ENCODE measurements around the gene TMEM127. TPM values are rescaled to one million over a fixed set of nuclear protein-coding genes. Genes with fewer than 3 reads are reported as not detected.

The TMEM127 gene
- total RNA-seq, 1 donor from 2014 or later, result 54.9 TPM

DNA sequence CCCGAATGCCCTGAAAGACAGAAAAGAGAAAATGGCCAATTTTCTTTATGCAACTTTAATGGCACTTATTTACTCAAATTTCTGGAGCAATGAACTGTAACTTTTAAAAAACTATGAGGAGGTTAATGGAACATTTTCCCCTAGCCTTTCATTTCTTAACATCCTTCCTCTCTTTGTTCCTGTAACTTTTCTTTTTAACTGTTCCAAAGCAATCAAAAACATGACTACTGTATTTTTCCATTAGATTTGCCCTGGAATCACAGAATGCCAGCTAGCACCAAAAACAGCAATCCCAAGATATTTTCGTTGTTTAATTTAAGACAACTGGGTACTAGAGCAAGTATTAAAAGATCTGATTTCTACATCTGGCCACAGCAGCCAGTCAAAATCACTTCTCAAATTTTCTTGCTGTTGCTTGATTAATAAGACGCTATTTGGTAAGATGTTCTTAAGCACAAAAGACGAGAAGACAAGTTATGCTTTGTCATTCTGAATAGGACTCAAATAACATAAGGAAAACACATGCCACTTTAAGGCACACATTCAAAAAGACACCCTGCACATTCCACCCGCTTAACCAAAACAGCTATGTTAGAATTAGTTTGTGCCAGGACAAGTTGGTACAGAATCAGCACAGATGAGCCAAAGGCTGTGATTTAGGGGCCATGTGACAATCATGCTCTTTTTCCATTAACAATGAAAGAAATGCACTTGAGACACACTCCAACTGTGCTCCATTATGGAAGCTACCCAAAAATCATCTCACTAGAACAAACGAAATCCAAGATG is 60.8 kb downstream of the TMEM127 start:
- DNase-seq (ENCODE audit: low read depth), result no peak
- TF ChIP-seq, protein P1, sequence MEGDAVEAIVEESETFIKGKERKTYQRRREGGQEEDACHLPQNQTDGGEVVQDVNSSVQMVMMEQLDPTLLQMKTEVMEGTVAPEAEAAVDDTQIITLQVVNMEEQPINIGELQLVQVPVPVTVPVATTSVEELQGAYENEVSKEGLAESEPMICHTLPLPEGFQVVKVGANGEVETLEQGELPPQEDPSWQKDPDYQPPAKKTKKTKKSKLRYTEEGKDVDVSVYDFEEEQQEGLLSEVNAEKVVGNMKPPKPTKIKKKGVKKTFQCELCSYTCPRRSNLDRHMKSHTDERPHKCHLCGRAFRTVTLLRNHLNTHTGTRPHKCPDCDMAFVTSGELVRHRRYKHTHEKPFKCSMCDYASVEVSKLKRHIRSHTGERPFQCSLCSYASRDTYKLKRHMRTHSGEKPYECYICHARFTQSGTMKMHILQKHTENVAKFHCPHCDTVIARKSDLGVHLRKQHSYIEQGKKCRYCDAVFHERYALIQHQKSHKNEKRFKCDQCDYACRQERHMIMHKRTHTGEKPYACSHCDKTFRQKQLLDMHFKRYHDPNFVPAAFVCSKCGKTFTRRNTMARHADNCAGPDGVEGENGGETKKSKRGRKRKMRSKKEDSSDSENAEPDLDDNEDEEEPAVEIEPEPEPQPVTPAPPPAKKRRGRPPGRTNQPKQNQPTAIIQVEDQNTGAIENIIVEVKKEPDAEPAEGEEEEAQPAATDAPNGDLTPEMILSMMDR (IDR thresholded peaks at IDR 0.05; ENCODE audit: insufficient read depth, low read length, poor library complexity, severe bottlenecking), result no peak
- no peak overlapping the region for H3K4me3 ChIP-seq (ENCODE audit: low read depth, low read length)
- no peaks in the 10 kb centered on the region for H3K36me3 ChIP-seq (ENCODE audit: control insufficient read depth, insufficient read depth, low read length)
- no peaks in the 10 kb centered on the region for H3K27me3 ChIP-seq (ENCODE audit: control insufficient read depth, insufficient read depth, low read length)

DNA sequence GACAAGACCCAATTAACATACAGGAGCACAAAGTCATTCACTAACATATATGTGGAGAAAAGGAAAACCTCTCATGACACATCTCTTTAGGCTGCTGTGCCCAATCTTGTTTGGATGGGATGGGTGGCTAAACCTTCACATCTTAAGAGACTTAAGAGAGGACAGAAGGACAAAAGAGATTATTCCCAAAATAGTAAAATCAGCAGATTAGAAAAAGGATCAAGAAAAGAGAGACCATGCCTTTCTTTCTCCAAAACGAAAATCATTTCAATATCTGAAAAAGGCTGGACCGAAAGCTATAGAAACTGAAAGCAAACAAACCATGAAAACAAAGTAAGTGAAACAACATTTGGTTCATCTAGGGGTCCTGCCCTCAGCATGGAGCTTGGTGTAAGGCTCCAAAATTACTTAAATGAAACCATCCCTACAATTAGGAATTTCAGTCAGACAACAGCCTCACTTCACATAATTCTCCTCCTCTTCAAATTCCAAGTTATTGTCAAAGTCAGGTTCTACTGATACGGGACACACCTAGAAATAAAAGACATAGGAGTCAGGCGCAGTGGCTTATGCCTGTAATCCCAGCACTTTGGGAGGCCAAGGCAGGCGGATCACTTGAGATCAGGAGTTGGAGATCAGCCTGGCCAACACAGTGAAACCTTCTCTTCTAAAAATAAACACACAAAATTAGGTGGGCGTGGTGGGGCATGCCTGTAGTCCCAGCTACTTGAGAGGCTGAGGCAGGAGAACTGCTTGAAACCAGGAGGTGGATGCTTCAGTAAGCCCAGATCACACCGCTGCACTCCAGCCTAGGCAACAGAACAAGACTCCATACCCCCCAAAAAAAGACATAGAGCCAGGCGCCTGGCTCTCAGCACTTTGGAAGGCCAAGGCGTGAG is 62.4 kb downstream of the TMEM127 start:
- TF ChIP-seq, protein P1 (IDR thresholded peaks at IDR 0.05; ENCODE audit: insufficient read depth, low read length, poor library complexity, severe bottlenecking), result no peak
- Histone ChIP-seq H3K4me3 (ENCODE audit: low read depth, low read length) (no peak overlapping the region), H3K36me3 (ENCODE audit: control insufficient read depth, insufficient read depth, low read length) (no peaks in the 10 kb centered on the region), H3K27me3 (ENCODE audit: control insufficient read depth, insufficient read depth, low read length) (no peaks in the 10 kb centered on the region)
- DNase-seq (ENCODE audit: low read depth), result no peak

DNA sequence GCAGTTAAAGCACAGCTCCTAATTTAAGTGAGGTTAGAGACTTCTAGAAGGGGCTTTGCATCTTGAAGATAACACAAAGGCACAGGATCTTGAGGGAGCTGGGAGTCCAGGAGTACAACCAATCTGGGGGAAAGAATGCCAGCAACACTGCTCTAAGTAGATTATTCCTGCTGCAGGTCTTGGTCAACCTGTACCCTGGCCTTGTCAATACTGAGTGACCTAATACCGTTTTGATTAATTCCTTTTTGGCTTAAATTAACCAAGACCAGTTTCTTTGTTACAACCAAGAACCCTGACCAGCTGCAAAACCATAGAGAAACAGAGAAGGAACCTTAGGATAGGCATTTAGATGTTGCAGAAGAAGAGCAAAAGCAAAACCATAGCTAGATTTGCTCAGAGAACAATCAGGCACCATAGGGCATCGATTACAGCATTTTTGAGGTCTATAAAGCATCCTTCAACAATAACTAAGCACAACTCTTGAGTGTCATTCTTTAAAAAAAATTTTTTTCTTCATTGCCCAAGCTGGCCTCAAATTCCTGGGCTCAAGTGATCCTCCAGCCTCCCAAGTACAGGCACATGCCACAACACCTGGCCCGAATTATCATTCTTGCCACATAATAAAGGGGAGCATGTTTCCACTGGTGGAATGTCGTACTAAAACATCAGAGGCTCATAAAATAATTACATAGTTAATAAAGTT is 63.5 kb downstream of the TMEM127 start:
- DNase-seq (ENCODE audit: low read depth), result no peak
- H3K27me3 ChIP-seq (ENCODE audit: control insufficient read depth, insufficient read depth, low read length), result no peaks in the 10 kb centered on the region
- no peak overlapping the region for H3K4me3 ChIP-seq (ENCODE audit: low read depth, low read length)
- no peaks in the 10 kb centered on the region for H3K36me3 ChIP-seq (ENCODE audit: control insufficient read depth, insufficient read depth, low read length)
- TF ChIP-seq, protein P1 (IDR thresholded peaks at IDR 0.05; ENCODE audit: insufficient read depth, low read length, poor library complexity, severe bottlenecking), result no peak

DNA sequence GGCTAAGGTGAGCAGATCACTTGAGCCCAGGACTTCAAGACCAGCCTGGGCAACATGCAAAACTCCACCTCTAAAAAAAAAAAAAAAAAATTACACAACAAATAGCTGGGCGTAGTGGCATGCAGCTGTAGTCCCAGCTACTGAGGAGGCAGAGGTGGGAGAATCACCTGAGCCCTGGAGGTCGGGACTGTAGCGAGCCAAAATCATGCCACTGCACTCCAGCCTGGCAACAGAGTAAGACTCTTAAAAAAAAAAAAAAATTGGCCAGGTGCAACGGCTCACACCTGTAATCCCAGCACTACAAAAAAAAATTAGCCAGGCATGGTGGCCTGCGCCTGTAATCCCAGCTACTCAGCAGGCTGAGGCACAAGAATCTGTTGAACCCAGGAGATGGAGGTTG is 64.5 kb downstream of the TMEM127 start:
- no peaks in the 10 kb centered on the region for H3K27me3 ChIP-seq (ENCODE audit: control insufficient read depth, insufficient read depth, low read length)
- TF ChIP-seq, protein P1 (IDR thresholded peaks at IDR 0.05; ENCODE audit: insufficient read depth, low read length, poor library complexity, severe bottlenecking), result no peak

DNA sequence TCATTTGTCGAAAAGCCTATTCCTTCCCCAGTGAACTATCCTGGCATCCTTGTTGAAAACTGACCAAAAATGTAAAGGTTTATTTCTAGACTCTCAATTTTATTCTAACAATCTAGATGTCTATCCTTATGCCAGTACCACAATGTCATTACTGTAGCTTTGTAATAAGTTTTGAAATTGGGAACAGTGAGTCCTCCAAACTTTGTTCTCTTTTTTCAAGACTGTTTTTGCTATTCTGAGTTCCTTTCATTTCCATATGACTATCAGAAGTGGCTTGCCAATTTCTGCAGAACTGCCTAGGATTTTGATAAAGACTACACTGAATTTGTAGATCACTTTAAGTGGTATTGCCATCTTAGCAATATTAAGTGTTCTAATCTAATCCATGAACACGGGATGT is 66.9 kb downstream of the TMEM127 start:
- TF ChIP-seq, protein P1 (IDR thresholded peaks at IDR 0.05; ENCODE audit: insufficient read depth, low read length, poor library complexity, severe bottlenecking), result no peak
- no peak for DNase-seq (ENCODE audit: low read depth)
- Histone ChIP-seq H3K4me3 (ENCODE audit: low read depth, low read length) (no peak overlapping the region), H3K36me3 (ENCODE audit: control insufficient read depth, insufficient read depth, low read length) (no peaks in the 10 kb centered on the region), H3K27me3 (ENCODE audit: control insufficient read depth, insufficient read depth, low read length) (no peaks in the 10 kb centered on the region)

More for the DNA sequence above, 64.5 kb downstream of the TMEM127 start:
- DNase-seq (ENCODE audit: low read depth), result no peak
- Histone ChIP-seq H3K4me3 (ENCODE audit: low read depth, low read length) (no peak overlapping the region), H3K36me3 (ENCODE audit: control insufficient read depth, insufficient read depth, low read length) (no peaks in the 10 kb centered on the region)

Other genes with a start within 250 kb of the TMEM127 start
- gene GPAT2, start 231.1 kb downstream of the TMEM127 start, total RNA-seq, result 1.3 and 1.6 TPM in 2 replicates
- 0.07 and 0.13 TPM in 2 replicates for gene ADRA2B, start 149.4 kb downstream of the TMEM127 start, total RNA-seq
- not detected in 2 replicates for gene ASTL, start 127.5 kb downstream of the TMEM127 start, total RNA-seq
- gene DUSP2, start 120.6 kb downstream of the TMEM127 start, total RNA-seq, result 1.6 and 1.7 TPM in 2 replicates
- 96.1 and 104 TPM in 2 replicates for gene STARD7, start 57.2 kb downstream of the TMEM127 start, total RNA-seq
- 73.7 and 114 TPM in 2 replicates for gene CIAO1, start 228 bp upstream of the TMEM127 start, total RNA-seq
- gene SNRNP200, start 39.5 kb upstream of the TMEM127 start, total RNA-seq, result 104 and 124 TPM in 2 replicates
- gene ITPRIPL1, start 59.3 kb upstream of the TMEM127 start, total RNA-seq, result 5.1 and 5.5 TPM in 2 replicates
- 3.1 and 4.1 TPM in 2 replicates for gene NCAPH, start 69.8 kb upstream of the TMEM127 start, total RNA-seq
- gene NEURL3, start 239.4 kb upstream of the TMEM127 start, total RNA-seq, result 16.8 and 18.6 TPM in 2 replicates

Data from kidney epithelial cell (primary cell).